ENCODE measurements around the gene ATG10. TPM values are rescaled to one million over a fixed set of nuclear protein-coding genes. Genes with fewer than 3 reads are reported as not detected.

ATG10 gene
- total and polyA plus RNA-seq, 2 of the 13 experiments (the other 11 are each of a cell fraction or from before 2014, with no cell fraction given) = 2.0 to 5.7 TPM

DNA sequence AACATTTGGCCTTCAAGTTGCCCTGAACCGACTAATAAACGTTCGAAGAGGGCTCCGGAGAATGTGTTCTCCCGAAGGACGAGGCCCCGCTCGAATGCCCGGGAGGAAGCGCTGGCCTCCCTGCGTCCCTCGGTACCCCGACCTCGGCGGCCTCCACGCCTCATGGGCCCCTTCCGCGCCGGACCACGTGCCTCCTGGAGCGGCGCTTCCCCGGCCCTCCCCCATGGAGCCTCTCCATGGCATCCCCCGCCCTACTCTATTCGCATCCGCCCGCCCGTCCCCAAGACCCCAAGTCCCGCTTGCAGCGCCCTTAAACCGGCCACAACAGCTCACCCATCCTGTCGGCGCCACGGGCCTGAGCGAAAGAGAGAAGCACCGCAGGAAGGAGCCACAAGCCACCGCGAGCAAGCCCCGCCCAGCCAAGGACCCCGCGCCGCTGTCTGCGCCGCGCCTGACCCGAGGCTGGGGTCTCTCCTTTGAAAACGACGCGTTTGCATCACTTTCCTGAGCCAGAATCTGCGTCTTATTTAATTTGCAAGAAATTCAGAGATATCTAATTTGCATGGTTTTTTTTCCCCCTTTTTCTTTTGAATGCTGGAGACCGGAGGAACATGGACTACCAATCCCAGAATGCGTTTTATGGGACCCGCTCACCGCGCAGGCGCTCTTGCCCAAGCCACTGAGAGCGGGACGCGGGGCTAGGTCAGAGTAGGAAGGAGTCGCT, 306.3 kb downstream of the ATG10 start, which contains the start of gene RPS23 (continued):
- TF ChIP-seq FOXO4 (CRISPR knock-in tag; conservative IDR thresholded peaks at IDR 0.05) (no peak), SYNCRIP (IDR thresholded peaks at IDR 0.05; ENCODE audit: insufficient read depth, low read depth, low read length) (no peak), MEF2D (CRISPR knock-in tag; IDR thresholded peaks at IDR 0.05) (no peak), AKNA (CRISPR knock-in tag; IDR thresholded peaks at IDR 0.05; ENCODE audit: borderline replicate concordance) (peak; percentile 90), MTA1 (CRISPR knock-in tag; IDR thresholded peaks at IDR 0.05; ENCODE audit: borderline replicate concordance) (peak; percentile 36; the same call in 1 of the 2 replicates), HNF4A (CRISPR knock-in tag; IDR thresholded peaks at IDR 0.05) (0 out of 2 replicates have a peak, but pooled peaks have one; percentile 18), TRIM24 (CRISPR knock-in tag; IDR thresholded peaks at IDR 0.05) (no peak), REL (CRISPR knock-in tag; conservative IDR thresholded peaks at IDR 0.05) (0 out of 2 replicates have a peak, but pooled peaks have one; percentile 20), ZBTB33 (CRISPR knock-in tag; IDR thresholded peaks at IDR 0.05) (no peak), CBX1 (IDR thresholded peaks at IDR 0.05; ENCODE audit: low read depth) (peak; percentile 53), ARID3A (IDR thresholded peaks at IDR 0.05; ENCODE audit: low read depth, low read length) (no peak), KAT7 (CRISPR knock-in tag; IDR thresholded peaks at IDR 0.05; ENCODE audit: borderline replicate concordance) (no peak), KAT8 (CRISPR knock-in tag; IDR thresholded peaks at IDR 0.05) (peak; percentile 88), MAFF (IDR thresholded peaks at IDR 0.05; ENCODE audit: low read depth, low read length) (no peak), PHF21A (CRISPR knock-in tag; IDR thresholded peaks at IDR 0.05) (0 out of 2 replicates have a peak, but pooled peaks have one; percentile 34)
- TF ChIP-seq, protein P1, sequence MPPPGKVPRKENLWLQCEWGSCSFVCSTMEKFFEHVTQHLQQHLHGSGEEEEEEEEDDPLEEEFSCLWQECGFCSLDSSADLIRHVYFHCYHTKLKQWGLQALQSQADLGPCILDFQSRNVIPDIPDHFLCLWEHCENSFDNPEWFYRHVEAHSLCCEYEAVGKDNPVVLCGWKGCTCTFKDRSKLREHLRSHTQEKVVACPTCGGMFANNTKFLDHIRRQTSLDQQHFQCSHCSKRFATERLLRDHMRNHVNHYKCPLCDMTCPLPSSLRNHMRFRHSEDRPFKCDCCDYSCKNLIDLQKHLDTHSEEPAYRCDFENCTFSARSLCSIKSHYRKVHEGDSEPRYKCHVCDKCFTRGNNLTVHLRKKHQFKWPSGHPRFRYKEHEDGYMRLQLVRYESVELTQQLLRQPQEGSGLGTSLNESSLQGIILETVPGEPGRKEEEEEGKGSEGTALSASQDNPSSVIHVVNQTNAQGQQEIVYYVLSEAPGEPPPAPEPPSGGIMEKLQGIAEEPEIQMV (CRISPR knock-in tag; IDR thresholded peaks at IDR 0.05; ENCODE audit: low read depth) = no peak
